Hepatocyte (in vitro differentiated cells): ENCODE data around the gene LAMP2. TPM values are rescaled to one million over a fixed set of nuclear protein-coding genes. Genes with fewer than 3 reads are reported as not detected.
A peak's percentile ranks its signal among the peaks of the same experiment; 100 is the strongest.

Experiments used
- DNase-seq: peaks from one replicate; pipeline ENCODE4 v3.0.0-alpha.2; 2016; ENCODE audit warnings: low spot score
- H2AFZ ChIP-seq: fragments of 200-600 bp; sonication (generic); 2 replicates; pipeline ENCODE4 v1.6.0; 2016; ENCODE audit warnings: antibody characterized with exemption, mild to moderate bottlenecking
- H3K27ac ChIP-seq: fragments of 200-600 bp; sonication (generic); 2 replicates; pipeline ENCODE4 v1.5.1; 2016; ENCODE audit warnings: mild to moderate bottlenecking
- H3K27me3 ChIP-seq: fragments of 200-600 bp; sonication (generic); 2 replicates; pipeline ENCODE4 v1.6.1; 2016
- H3K36me3 ChIP-seq: fragments of 200-600 bp; sonication (generic); replicated peaks from 2 replicates; pipeline ENCODE4 v1.5.1; 2016; ENCODE audit warnings: low read depth; ENCODE audit not compliant: insufficient read depth
- H3K4me1 ChIP-seq: fragments of 200-600 bp; sonication (generic); 2 replicates; pipeline ENCODE4 v1.5.1; 2016; ENCODE audit warnings: mild to moderate bottlenecking, moderate library complexity; ENCODE audit not compliant: insufficient read depth
- H3K4me2 ChIP-seq: fragments of 200-600 bp; sonication (generic); 2 replicates; pipeline ENCODE4 v1.6.0; 2016
- H3K4me3 ChIP-seq: fragments of 200-600 bp; sonication (generic); 2 replicates; pipeline ENCODE4 v1.5.1; 2016; ENCODE audit warnings: mild to moderate bottlenecking
- H3K79me2 ChIP-seq: fragments of 200-600 bp; sonication (generic); 2 replicates; pipeline ENCODE4 v1.6.0; 2017; ENCODE audit warnings: mild to moderate bottlenecking
- H3K9me2 ChIP-seq: fragments of 200-600 bp; sonication (generic); replicated peaks from 2 replicates; pipeline ENCODE4 v1.6.0; 2017; ENCODE audit warnings: mild to moderate bottlenecking; ENCODE audit not compliant: insufficient read depth
- H3K9me3 ChIP-seq: fragments of 200-600 bp; sonication (generic); 2 replicates; pipeline ENCODE4 v1.5.1; 2016; ENCODE audit warnings: low read depth, mild to moderate bottlenecking
- H4K20me1 ChIP-seq: fragments of 200-600 bp; sonication (generic); 2 replicates; pipeline ENCODE4 v1.6.0; 2016; ENCODE audit warnings: mild to moderate bottlenecking; ENCODE audit not compliant: insufficient read depth, poor library complexity, severe bottlenecking
- EZH2 ChIP-seq: fragments of 200-600 bp; sonication (generic); IDR thresholded peaks from 2 replicates; pipeline ENCODE4 v1.6.1; 2016; ENCODE audit warnings: antibody characterized with exemption, mild to moderate bottlenecking, borderline replicate concordance
- EZH2phosphoT487 ChIP-seq: fragments of 200-600 bp; sonication (generic); IDR thresholded peaks from one replicate; pipeline ENCODE4 v1.6.1; 2018; ENCODE audit warnings: antibody characterized with exemption, mild to moderate bottlenecking, low read depth, moderate library complexity; ENCODE audit not compliant: unreplicated experiment, severe bottlenecking
- WGBS: methylation state at CpG from one replicate; pipeline ENCODE4 v1.1.6; 2016; ENCODE audit warnings: low lambda C conversion rate; ENCODE audit errors: missing lambda C conversion rate; 5-methylcytosine and 5-hydroxymethylcytosine counted together
- polyA plus RNA-seq: library from polyadenylated mRNA; unstranded; fragments of >200 nt; fragmentation: Nextera tagmentation; extraction: Ambion mirVana; gene quantifications from 2 replicates; pipeline ENCODE4 v1.2.1, GENCODE V29; 2016
- total RNA-seq: library from RNA; depleted of rRNA; stranded (reverse); fragments of >200 nt; gene quantifications from 2 replicates; pipeline ENCODE4 v1.2.3, GENCODE V29; 2014
- TF ChIP-seq, protein P1 (sequence below): fragments of 200-600 bp; sonication (generic); IDR thresholded peaks from 2 replicates; pipeline ENCODE4 v1.5.1; 2016; ENCODE audit warnings: antibody characterized with exemption, mild to moderate bottlenecking; ENCODE audit not compliant: poor library complexity

The LAMP2 gene
- total and polyA plus RNA-seq, 2 experiments from 2014 or later, result 175 to 228 TPM

DNA sequence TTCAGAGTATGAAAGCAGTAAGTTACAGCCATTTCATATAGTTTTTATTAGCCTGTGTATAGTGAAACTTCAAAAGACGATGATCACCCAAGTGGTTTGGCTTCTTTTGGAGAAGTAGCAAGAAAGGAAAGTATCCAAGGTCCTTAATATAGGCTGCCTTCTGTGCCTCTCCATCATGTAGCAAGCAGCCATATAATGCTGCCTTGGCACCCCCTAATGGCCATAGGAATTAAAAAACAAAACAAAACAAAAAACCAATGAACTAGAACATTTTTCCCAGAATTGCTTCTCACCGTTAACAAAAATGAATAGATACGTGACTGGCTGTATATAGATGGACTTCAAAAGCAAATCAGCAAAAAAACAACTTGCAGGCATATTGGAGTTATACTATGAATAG lies 18.9 kb downstream of the LAMP2 start:
- no peak for DNase-seq
- H2AFZ ChIP-seq, result no peak overlapping the region
- WGBS, result 75% methylated on average over 3 of the region's 3 CpGs
- H3K27me3 ChIP-seq, result no peaks in the 10 kb centered on the region
- no peak overlapping the region for H3K27ac ChIP-seq
- H3K9me2 ChIP-seq, result no peaks in the 10 kb centered on the region
- H3K36me3 ChIP-seq, result no peaks in the 10 kb centered on the region
- no peak for TF ChIP-seq EZH2phosphoT487
- TF ChIP-seq EZH2, result no peak
- TF ChIP-seq, protein P1, sequence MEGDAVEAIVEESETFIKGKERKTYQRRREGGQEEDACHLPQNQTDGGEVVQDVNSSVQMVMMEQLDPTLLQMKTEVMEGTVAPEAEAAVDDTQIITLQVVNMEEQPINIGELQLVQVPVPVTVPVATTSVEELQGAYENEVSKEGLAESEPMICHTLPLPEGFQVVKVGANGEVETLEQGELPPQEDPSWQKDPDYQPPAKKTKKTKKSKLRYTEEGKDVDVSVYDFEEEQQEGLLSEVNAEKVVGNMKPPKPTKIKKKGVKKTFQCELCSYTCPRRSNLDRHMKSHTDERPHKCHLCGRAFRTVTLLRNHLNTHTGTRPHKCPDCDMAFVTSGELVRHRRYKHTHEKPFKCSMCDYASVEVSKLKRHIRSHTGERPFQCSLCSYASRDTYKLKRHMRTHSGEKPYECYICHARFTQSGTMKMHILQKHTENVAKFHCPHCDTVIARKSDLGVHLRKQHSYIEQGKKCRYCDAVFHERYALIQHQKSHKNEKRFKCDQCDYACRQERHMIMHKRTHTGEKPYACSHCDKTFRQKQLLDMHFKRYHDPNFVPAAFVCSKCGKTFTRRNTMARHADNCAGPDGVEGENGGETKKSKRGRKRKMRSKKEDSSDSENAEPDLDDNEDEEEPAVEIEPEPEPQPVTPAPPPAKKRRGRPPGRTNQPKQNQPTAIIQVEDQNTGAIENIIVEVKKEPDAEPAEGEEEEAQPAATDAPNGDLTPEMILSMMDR, result peak; percentile 14
- no peak overlapping the region for H3K4me2 ChIP-seq
- H3K9me3 ChIP-seq, result no peaks in the 10 kb centered on the region
- H3K4me1 ChIP-seq, result no peaks in the 10 kb centered on the region
- H3K4me3 ChIP-seq, result no peak overlapping the region
- H4K20me1 ChIP-seq, result peaks cover 3% of the 10 kb centered on the region
- H3K79me2 ChIP-seq, result no peaks in the 10 kb centered on the region

DNA sequence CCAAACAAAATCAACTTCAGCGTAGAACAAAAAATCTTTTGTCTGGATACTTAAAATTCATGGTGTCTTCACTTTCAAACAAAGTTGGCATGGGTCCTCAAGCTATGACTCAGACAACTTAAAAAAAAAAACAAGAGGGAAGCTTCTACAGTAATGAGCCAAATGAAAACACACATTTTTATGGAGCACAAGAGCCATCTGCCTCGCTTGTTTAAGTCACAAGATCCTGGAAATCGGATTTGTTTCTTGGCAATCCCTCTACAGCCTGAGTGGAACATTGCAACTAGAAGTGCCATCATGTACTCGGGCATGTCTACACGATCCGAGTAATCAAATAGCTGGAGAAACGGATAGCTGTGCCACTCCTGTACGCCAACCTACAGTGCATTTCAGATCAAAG lies 22.6 kb downstream of the LAMP2 start:
- H4K20me1 ChIP-seq, result no peaks in the 10 kb centered on the region
- no peak overlapping the region for H3K27ac ChIP-seq
- TF ChIP-seq, protein P1, result no peak
- TF ChIP-seq EZH2phosphoT487, result no peak
- no peak overlapping the region for H3K4me3 ChIP-seq
- H3K36me3 ChIP-seq, result no peaks in the 10 kb centered on the region
- 82% methylated on average over 8 of the region's 8 CpGs for WGBS
- no peak overlapping the region for H2AFZ ChIP-seq
- H3K9me2 ChIP-seq, result no peaks in the 10 kb centered on the region
- H3K79me2 ChIP-seq, result no peaks in the 10 kb centered on the region
- no peaks in the 10 kb centered on the region for H3K4me1 ChIP-seq
- DNase-seq, result no peak
- H3K4me2 ChIP-seq, result no peak overlapping the region
- H3K9me3 ChIP-seq, result no peaks in the 10 kb centered on the region
- H3K27me3 ChIP-seq, result no peaks in the 10 kb centered on the region

DNA sequence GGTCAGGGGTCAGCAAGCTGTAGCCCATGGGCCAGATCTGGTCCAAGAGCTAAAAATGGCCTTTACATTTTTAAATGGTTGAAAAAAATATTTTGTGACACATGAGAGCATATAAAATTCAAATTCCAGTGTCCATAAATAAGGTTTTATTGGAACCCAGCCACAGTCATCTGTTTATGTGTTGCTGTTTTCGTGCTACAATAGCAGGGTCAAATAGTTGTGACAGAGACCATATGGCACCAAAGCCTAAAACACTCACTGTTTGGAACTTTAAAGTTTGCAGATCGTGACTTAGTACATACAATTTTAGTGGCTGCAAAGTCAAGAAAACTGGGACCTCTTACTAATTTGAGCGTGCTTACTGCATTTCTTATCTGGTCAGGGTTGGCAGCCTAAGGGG lies 29.2 kb downstream of the LAMP2 start:
- Histone ChIP-seq H3K4me1 (no peaks in the 10 kb centered on the region), H3K27ac (no peak overlapping the region), H3K4me3 (no peak overlapping the region), H3K4me2 (no peak overlapping the region), H3K79me2 (no peaks in the 10 kb centered on the region), H3K27me3 (no peaks in the 10 kb centered on the region), H4K20me1 (no peaks in the 10 kb centered on the region), H3K36me3 (no peaks in the 10 kb centered on the region), H3K9me3 (no peaks in the 10 kb centered on the region), H2AFZ (no peak overlapping the region), H3K9me2 (no peaks in the 10 kb centered on the region)
- 51% methylated on average over 3 of the region's 3 CpGs for WGBS
- TF ChIP-seq, protein P1, result no peak
- TF ChIP-seq EZH2phosphoT487 (no peak), EZH2 (no peak)
- no peak for DNase-seq

DNA sequence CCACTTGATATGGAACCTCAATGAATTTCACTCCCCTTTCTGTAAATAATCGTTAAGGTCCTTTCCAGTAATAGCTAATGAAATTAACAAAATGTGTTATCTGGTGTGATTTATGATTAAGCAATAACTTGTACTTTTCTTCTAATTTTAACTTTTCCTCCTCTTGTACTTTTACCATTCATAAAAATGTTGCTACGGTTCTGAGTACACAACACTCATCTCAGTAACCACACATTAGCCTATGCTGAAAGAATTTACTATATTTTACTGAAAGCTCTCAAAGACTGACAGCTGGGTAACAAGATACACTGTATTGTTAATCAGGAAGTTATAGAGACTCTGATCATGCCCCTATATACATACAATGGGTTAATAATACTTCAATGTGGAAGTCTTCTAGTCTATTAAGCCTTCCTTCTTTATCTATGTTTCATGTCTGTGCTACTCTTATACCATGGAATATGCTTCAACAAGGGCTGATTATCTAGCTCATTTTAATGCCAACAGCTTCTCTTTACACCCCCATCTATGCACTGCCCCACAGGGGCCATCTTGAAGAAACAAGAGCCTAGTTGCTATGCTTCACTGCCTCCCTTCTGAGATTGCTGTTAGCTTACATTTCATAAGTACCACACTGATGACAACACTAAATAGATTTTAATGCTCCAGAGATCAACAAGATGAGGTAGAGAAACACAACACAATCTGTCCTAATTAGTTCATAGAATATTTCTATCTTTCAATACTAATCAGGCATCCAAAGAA lies 39.1 kb downstream of the LAMP2 start:
- Histone ChIP-seq H3K27me3 (no peaks in the 10 kb centered on the region), H3K27ac (no peak overlapping the region), H3K4me3 (no peak overlapping the region), H3K36me3 (no peaks in the 10 kb centered on the region), H2AFZ (no peak overlapping the region), H3K9me3 (no peaks in the 10 kb centered on the region), H3K9me2 (no peaks in the 10 kb centered on the region), H3K4me2 (no peak overlapping the region), H4K20me1 (no peaks in the 10 kb centered on the region), H3K79me2 (no peaks in the 10 kb centered on the region), H3K4me1 (no peaks in the 10 kb centered on the region)
- no peak for DNase-seq
- 81% methylated on average over 2 of the region's 2 CpGs for WGBS
- TF ChIP-seq, protein P1, result no peak
- TF ChIP-seq EZH2phosphoT487 (no peak), EZH2 (no peak)
